HG02798 (cell line): ENCODE data around the gene RAP1GAP2.
"Not testable (repeated sequence)": the region's sequence is repeated elsewhere in the genome, so short reads cannot be mapped to it uniquely, and the experiment has no call there.

Experiments used
- ATAC-seq: cut with Tn5 transposase; IDR thresholded peaks from one replicate; pipeline ENCODE4 v1.9.1; 2021; ENCODE audit warnings: mild to moderate bottlenecking; ENCODE audit not compliant: unreplicated experiment, poor library complexity

Gene RAP1GAP2

DNA sequence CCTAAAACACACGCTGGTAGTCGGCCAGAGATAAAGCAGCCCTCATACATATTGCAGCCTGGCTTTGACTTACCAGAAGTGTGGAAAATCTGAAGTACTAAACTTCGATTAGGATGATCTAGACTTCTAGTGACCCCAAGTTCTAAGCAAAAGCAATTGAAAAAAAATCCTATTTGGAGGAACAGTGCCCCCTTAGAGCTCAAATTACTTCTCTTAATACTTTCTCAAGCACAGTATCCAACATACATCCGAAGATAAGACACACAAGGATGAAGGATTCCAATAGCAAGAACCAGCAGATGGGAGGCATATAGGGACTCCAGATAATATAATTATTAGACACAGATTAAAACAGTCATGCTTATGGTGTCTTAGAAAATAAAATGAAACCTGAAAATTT is 277.6 kb downstream of the RAP1GAP2 start:
- not testable (repeated sequence) for ATAC-seq
